ENCODE results near the gene LCP2. TPM values are rescaled to one million over a fixed set of nuclear protein-coding genes. Genes with fewer than 3 reads are reported as not detected.

Gene LCP2
- polyA plus RNA-seq, 2 of the 4 experiments (the other 2 are of a cell fraction) = not detected

- FAIRE-seq = peak; percentile 61
- ChIA-PET POLR2A (no interaction called here), CTCF (interaction anchor here (0.5 to 10.0 kb wide), 57 partner anchors 8 to 529 kb away, joined by 3 to 270 read pairs (median 4); partner anchors contain the start of gene KCNMB1)
- TF ChIP-seq RAD21 (conservative IDR thresholded peaks at IDR 0.05 in 1 of 2, IDR thresholded peaks at IDR 0.05 in 1 of 2) (peak; percentile 86 to 90), SMC3 (IDR thresholded peaks at IDR 0.05) (peak; percentile 67), FOSB (CRISPR knock-in tag; IDR thresholded peaks at IDR 0.05) (no peak), JUN (IDR thresholded peaks at IDR 0.05) (no peak)
- TF ChIP-seq, protein P1, sequence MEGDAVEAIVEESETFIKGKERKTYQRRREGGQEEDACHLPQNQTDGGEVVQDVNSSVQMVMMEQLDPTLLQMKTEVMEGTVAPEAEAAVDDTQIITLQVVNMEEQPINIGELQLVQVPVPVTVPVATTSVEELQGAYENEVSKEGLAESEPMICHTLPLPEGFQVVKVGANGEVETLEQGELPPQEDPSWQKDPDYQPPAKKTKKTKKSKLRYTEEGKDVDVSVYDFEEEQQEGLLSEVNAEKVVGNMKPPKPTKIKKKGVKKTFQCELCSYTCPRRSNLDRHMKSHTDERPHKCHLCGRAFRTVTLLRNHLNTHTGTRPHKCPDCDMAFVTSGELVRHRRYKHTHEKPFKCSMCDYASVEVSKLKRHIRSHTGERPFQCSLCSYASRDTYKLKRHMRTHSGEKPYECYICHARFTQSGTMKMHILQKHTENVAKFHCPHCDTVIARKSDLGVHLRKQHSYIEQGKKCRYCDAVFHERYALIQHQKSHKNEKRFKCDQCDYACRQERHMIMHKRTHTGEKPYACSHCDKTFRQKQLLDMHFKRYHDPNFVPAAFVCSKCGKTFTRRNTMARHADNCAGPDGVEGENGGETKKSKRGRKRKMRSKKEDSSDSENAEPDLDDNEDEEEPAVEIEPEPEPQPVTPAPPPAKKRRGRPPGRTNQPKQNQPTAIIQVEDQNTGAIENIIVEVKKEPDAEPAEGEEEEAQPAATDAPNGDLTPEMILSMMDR (IDR thresholded peaks at IDR 0.05) = peak; percentile 85
- Histone ChIP-seq H3K4me2 (no peak overlapping the region), H3K9me3 (no peaks in the 10 kb centered on the region), H3K27ac (no peak overlapping the region), H3K4me3 (no peak overlapping the region), H3K4me1 (peaks cover 1% of the 10 kb centered on the region)
- 34% methylated on average over 7 of the region's 7 CpGs for WGBS (ENCODE audit: missing lambda C conversion rate)
- ATAC-seq = peak; percentile 82 to 96; a peak in 4 of 6 replicates
- DNase-seq (ENCODE audit: low read depth in 1 of 2, low spot score in 1 of 2) = peak; percentile 66 to 68
Measured at GRCh38 chr5:170225326-170226128, 72.0 kb downstream of the LCP2 start.

DNA sequence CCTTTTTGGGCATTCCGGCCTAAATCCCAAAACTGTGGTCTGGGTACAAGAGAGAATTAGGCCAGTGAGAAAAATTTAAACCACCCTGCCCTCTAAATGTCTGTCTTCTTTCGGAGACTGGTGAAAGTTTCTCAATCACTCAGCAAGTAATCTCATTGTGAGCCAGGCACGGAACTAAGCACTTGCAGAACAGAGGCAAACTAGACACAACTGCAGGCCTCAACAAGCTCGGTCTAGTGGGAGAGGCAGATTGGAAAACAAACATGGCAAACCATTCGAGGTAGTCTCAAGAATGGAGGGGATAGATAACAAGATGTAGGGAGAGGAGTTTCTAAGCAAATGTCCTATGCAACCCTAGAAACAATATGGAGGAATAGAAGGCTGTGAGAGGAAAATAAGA lies 73.7 kb downstream of the LCP2 start:
- DNase-seq (ENCODE audit: low read depth in 1 of 2, low spot score in 1 of 2) (no peak), ATAC-seq (no peak), FAIRE-seq (no peak)
- CTCF ChIA-PET = interaction anchor here (1.1 to 10.0 kb wide), 7 partner anchors 8 to 409 kb away, joined by 3 to 270 read pairs (median 4); no protein-coding TSS in a partner anchor
- H3K4me2 ChIP-seq = no peak overlapping the region
- TF ChIP-seq POLR2AphosphoS2 (conservative IDR thresholded peaks at IDR 0.05; ENCODE audit: low read length) = no peak
- TF ChIP-seq ATOH8 (CRISPR knock-in tag; IDR thresholded peaks at IDR 0.05; ENCODE audit: low read depth) = no peak
- TF ChIP-seq, protein P2, sequence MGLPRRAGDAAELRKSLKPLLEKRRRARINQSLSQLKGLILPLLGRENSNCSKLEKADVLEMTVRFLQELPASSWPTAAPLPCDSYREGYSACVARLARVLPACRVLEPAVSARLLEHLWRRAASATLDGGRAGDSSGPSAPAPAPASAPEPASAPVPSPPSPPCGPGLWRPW (IDR thresholded peaks at IDR 0.05) = no peak
- no peak for TF ChIP-seq HDAC2 (IDR thresholded peaks at IDR 0.05)
- no peak for TF ChIP-seq CEBPB (IDR thresholded peaks at IDR 0.05)
- TF ChIP-seq CHD2 (IDR thresholded peaks at IDR 0.05; ENCODE audit: low read length, partially characterized antibody) = no peak
- no peak for TF ChIP-seq RAD21 (conservative IDR thresholded peaks at IDR 0.05 in 1 of 2, IDR thresholded peaks at IDR 0.05 in 1 of 2)
- TF ChIP-seq HEYL (CRISPR knock-in tag; IDR thresholded peaks at IDR 0.05) = no peak
- no peak for TF ChIP-seq EHMT2 (IDR thresholded peaks at IDR 0.05; ENCODE audit: low read depth)
- TF ChIP-seq, protein P3, sequence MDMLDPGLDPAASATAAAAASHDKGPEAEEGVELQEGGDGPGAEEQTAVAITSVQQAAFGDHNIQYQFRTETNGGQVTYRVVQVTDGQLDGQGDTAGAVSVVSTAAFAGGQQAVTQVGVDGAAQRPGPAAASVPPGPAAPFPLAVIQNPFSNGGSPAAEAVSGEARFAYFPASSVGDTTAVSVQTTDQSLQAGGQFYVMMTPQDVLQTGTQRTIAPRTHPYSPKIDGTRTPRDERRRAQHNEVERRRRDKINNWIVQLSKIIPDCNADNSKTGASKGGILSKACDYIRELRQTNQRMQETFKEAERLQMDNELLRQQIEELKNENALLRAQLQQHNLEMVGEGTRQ (IDR thresholded peaks at IDR 0.05) = no peak
- no peak for TF ChIP-seq EHF (CRISPR knock-in tag; IDR thresholded peaks at IDR 0.05)
- no peak for TF ChIP-seq ZC3H11A (IDR thresholded peaks at IDR 0.05)
- H3K9me3 ChIP-seq = no peaks in the 10 kb centered on the region
- 64% methylated on average over 5 of the region's 5 CpGs for WGBS (ENCODE audit: missing lambda C conversion rate)
- POLR2A ChIA-PET = no interaction called here
- no peak overlapping the region for H3K4me3 ChIP-seq
- no peak overlapping the region for H3K27ac ChIP-seq
- H3K4me1 ChIP-seq = peaks cover 18% of the 10 kb centered on the region

DNA sequence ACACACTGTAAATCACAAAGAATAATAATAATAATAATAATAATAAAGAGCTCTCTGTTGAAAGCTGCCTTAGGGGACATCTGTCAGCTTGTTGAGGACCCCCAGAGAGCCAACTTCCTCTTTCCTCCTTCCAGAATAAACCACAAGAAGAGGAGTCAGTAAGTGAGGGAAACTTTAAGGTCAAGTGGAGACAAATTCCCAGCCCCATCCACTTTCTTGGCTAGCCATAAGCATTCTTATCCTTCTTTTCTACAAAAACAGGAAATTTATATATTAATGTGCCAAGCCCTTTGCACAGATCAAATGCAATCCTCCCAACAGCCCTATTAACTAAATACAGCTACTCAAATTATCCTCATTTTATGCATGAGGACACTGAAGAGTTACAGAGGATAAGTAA lies 74.2 kb downstream of the LCP2 start:
- Histone ChIP-seq H3K4me1 (peaks cover 22% of the 10 kb centered on the region), H3K4me2 (no peak overlapping the region), H3K9me3 (no peaks in the 10 kb centered on the region), H3K27ac (no peak overlapping the region), H3K4me3 (no peak overlapping the region)
- FAIRE-seq = no peak
- ATAC-seq = no peak
- TF ChIP-seq EP300 (IDR thresholded peaks at IDR 0.05) (no peak), EHMT2 (IDR thresholded peaks at IDR 0.05; ENCODE audit: low read depth) (no peak), RAD21 (conservative IDR thresholded peaks at IDR 0.05 in 1 of 2, IDR thresholded peaks at IDR 0.05 in 1 of 2) (no peak), NFE2L2 (conservative IDR thresholded peaks at IDR 0.05; ENCODE audit: low read length) (no peak), ZSCAN20 (CRISPR knock-in tag; IDR thresholded peaks at IDR 0.05) (no peak), EHF (CRISPR knock-in tag; IDR thresholded peaks at IDR 0.05) (no peak), FOSB (CRISPR knock-in tag; IDR thresholded peaks at IDR 0.05) (no peak), MAZ (IDR thresholded peaks at IDR 0.05; ENCODE audit: borderline replicate concordance, low read depth, low read length) (no peak), MAFK (IDR thresholded peaks at IDR 0.05; ENCODE audit: partially characterized antibody) (no peak)
- TF ChIP-seq, protein P4, sequence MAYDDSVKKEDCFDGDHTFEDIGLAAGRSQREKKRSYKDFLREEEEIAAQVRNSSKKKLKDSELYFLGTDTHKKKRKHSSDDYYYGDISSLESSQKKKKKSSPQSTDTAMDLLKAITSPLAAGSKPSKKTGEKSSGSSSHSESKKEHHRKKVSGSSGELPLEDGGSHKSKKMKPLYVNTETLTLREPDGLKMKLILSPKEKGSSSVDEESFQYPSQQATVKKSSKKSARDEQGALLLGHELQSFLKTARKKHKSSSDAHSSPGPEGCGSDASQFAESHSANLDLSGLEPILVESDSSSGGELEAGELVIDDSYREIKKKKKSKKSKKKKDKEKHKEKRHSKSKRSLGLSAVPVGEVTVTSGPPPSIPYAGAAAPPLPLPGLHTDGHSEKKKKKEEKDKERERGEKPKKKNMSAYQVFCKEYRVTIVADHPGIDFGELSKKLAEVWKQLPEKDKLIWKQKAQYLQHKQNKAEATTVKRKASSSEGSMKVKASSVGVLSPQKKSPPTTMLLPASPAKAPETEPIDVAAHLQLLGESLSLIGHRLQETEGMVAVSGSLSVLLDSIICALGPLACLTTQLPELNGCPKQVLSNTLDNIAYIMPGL (CRISPR knock-in tag; IDR thresholded peaks at IDR 0.05; ENCODE audit: borderline replicate concordance) = no peak
- CTCF ChIA-PET = interaction anchor here (1.1 to 10.0 kb wide), 7 partner anchors 8 to 409 kb away, joined by 3 to 270 read pairs (median 4); no protein-coding TSS in a partner anchor
- DNase-seq (ENCODE audit: low read depth in 1 of 2, low spot score in 1 of 2) = no peak
- POLR2A ChIA-PET = no interaction called here

Data from A549 (cell line).